ENCODE results near the gene C1orf21.

- no peak for TF ChIP-seq POLR2A (IDR thresholded peaks at IDR 0.05; ENCODE audit: low read depth, low read length)
- TF ChIP-seq MAFK (IDR thresholded peaks at IDR 0.05; ENCODE audit: low read depth, low read length), result no peak
- no peak for TF ChIP-seq MAZ (IDR thresholded peaks at IDR 0.05; ENCODE audit: borderline replicate concordance, low read depth, low read length)
- no peak for TF ChIP-seq RAD21 (IDR thresholded peaks at IDR 0.05; ENCODE audit: low read length)
- TF ChIP-seq, protein P1, sequence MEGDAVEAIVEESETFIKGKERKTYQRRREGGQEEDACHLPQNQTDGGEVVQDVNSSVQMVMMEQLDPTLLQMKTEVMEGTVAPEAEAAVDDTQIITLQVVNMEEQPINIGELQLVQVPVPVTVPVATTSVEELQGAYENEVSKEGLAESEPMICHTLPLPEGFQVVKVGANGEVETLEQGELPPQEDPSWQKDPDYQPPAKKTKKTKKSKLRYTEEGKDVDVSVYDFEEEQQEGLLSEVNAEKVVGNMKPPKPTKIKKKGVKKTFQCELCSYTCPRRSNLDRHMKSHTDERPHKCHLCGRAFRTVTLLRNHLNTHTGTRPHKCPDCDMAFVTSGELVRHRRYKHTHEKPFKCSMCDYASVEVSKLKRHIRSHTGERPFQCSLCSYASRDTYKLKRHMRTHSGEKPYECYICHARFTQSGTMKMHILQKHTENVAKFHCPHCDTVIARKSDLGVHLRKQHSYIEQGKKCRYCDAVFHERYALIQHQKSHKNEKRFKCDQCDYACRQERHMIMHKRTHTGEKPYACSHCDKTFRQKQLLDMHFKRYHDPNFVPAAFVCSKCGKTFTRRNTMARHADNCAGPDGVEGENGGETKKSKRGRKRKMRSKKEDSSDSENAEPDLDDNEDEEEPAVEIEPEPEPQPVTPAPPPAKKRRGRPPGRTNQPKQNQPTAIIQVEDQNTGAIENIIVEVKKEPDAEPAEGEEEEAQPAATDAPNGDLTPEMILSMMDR (conservative IDR thresholded peaks at IDR 0.05; ENCODE audit: low read depth, low read length), result no peak
These were observed 278.5 kb downstream of the C1orf21 start for GRCh38 chr1:184665360-184665759.
